K562 (cell line): ENCODE data around the gene ITPR1. TPM values are rescaled to one million over a fixed set of nuclear protein-coding genes. Genes with fewer than 3 reads are reported as not detected.

Experiments
- ATAC-seq: fragments of 200-7000 bp; cut with Tn5 transposase; 3 replicates; pipeline ENCODE4 v1.9.1; 2020; ENCODE audit warnings: moderate library complexity
- BruUV-seq: library from RNA; stranded (reverse); fragments of 400-500 nt; replicated peaks from 2 replicates; lab custom pipeline; 2021; lab: Mats Ljungman, UMichigan
- CTCF ChIA-PET: fragments of 300-600 bp; formaldehyde crosslinking; extraction: SDS; loops from one replicate; lab custom pipeline; 2021; ENCODE audit warnings: low intra/inter-chr PET ratio; lab: Yijun Ruan, JAX
- POLR2A ChIA-PET: fragments of 300-600, 350-650 bp; sonication (Branson Sonifier 250); formaldehyde crosslinking; extraction: SDS; loops from one replicate; lab custom pipeline; 2021; ENCODE audit warnings: antibody characterized with exemption, inconsistent platforms; lab: Yijun Ruan, JAX
- DNase-seq, 4 experiments: peaks; one replicate each; pipeline versions ENCODE4 v3.0.0 to v3.0.0-alpha.2; 2011 to 2018; ENCODE audit warnings: low spot score in 3 of 4, mixed read lengths in 3 of 4; ENCODE audit errors: extremely low read depth in 1 of 4
- FAIRE-seq: peaks from 2 replicates; lab custom pipeline; 2011; peaks lifted over from hg19 to GRCh38; lab: Jason Lieb, UNC
- H2AFZ ChIP-seq: 2 replicates; pipeline ENCODE4 v1.6.0; 2011; ENCODE audit warnings: low read depth, low read length, control low read depth, inconsistent platforms
- H3K27ac ChIP-seq: fragments of 200-600 bp; 3 replicates; pipeline ENCODE4 v1.8.0; 2011; ENCODE audit warnings: low read depth, mild to moderate bottlenecking, control low read depth, inconsistent platforms, low read length, moderate library complexity, mixed read lengths; ENCODE audit errors: extremely low read depth
- H3K27me3 ChIP-seq, 2 experiments: fragments of 300-600 bp in 1 of 2; 2 replicates in 1 of 2; 3 replicates in 1 of 2; pipeline versions ENCODE4 v1.6.0 to v1.8.0; 2011; ENCODE audit warnings: inconsistent platforms in 2 of 2, low read length in 2 of 2, mild to moderate bottlenecking in 1 of 2, mixed read lengths in 1 of 2, moderate library complexity in 1 of 2; ENCODE audit not compliant: control insufficient read depth in 2 of 2, insufficient read depth in 2 of 2
- H3K36me3 ChIP-seq: fragments of 300-600 bp; 3 replicates; pipeline ENCODE4 v1.8.0; 2011; ENCODE audit warnings: mild to moderate bottlenecking, low read length, inconsistent platforms; ENCODE audit not compliant: control insufficient read depth, insufficient read depth
- H3K4me1 ChIP-seq, 2 experiments: fragments of 200-600 bp in 1 of 2; replicated peaks in 1 of 2; 2 replicates in 1 of 2; 3 replicates in 1 of 2; pipeline versions ENCODE4 v1.5.1 to v1.8.0; 2011; ENCODE audit warnings: inconsistent platforms in 2 of 2, low read length in 2 of 2, mild to moderate bottlenecking in 1 of 2, mixed read lengths in 1 of 2, moderate library complexity in 1 of 2; ENCODE audit not compliant: control insufficient read depth in 2 of 2, insufficient read depth in 2 of 2
- H3K4me2 ChIP-seq: 2 replicates; pipeline ENCODE4 v1.6.1; 2011; ENCODE audit warnings: low read length, control low read depth, inconsistent platforms, mixed read lengths; ENCODE audit not compliant: insufficient read depth
- H3K4me3 ChIP-seq: fragments of 200-600 bp; sonication (generic), shearing (Covaris generic); 2 replicates; pipeline ENCODE4 v1.5.1; 2016; ENCODE audit warnings: control low read depth, inconsistent platforms
- H3K79me2 ChIP-seq: fragments of 200-600 bp; 3 replicates; pipeline ENCODE4 v1.8.0; 2011; ENCODE audit warnings: low read length, inconsistent platforms; ENCODE audit not compliant: control insufficient read depth, insufficient read depth
- H3K9ac ChIP-seq, 2 experiments: 2 replicates each; pipeline versions ENCODE4 v1.6.0 to v1.6.1; 2011; ENCODE audit warnings: low read depth in 2 of 2, low read length in 2 of 2, control low read depth in 1 of 2, inconsistent platforms in 1 of 2, mild to moderate bottlenecking in 1 of 2, mixed read lengths in 1 of 2; ENCODE audit not compliant: insufficient read depth in 1 of 2
- H3K9me1 ChIP-seq: one replicate; pipeline ENCODE4 v1.6.0; 2011; ENCODE audit warnings: inconsistent platforms, mild to moderate bottlenecking, low read length, moderate library complexity; ENCODE audit not compliant: control insufficient read depth, insufficient read depth
- H3K9me3 ChIP-seq: replicated peaks from 2 replicates; pipeline ENCODE4 v1.5.1; 2011; ENCODE audit warnings: low read depth, low read length, inconsistent platforms; ENCODE audit not compliant: control insufficient read depth, insufficient read depth
- H4K20me1 ChIP-seq: replicated peaks from 2 replicates; pipeline ENCODE4 v1.6.1; 2011; ENCODE audit warnings: low read length, inconsistent platforms, mixed read lengths; ENCODE audit not compliant: control insufficient read depth, insufficient read depth
- ATF2 ChIP-seq: sonication (generic); formaldehyde crosslinking; IDR thresholded peaks from 2 replicates; pipeline ENCODE4 v1.8.1; 2022; ENCODE audit warnings: missing genetic modification reagents
- CEBPB ChIP-seq: fragments of 450-650 bp; IDR thresholded peaks from 2 replicates; pipeline ENCODE4 v1.6.1; 2016; ENCODE audit warnings: missing genetic modification characterization, missing compliant biosample characterization
- ETS2 ChIP-seq: IDR thresholded peaks from 2 replicates; pipeline ENCODE4 v1.6.1; 2016; ENCODE audit warnings: borderline replicate concordance, missing genetic modification characterization, mild to moderate bottlenecking, moderate library complexity, missing compliant biosample characterization; ENCODE audit not compliant: poor library complexity, severe bottlenecking
- FOSL1 ChIP-seq: fragments of 200-800 bp; sonication (Bioruptor generic); conservative IDR thresholded peaks from 2 replicates; pipeline ENCODE4 v1.6.1; 2016; ENCODE audit warnings: missing genetic modification characterization, missing compliant biosample characterization
- NFIX ChIP-seq: fragments of 250-450 bp; sonication (Bioruptor Pico); IDR thresholded peaks from 2 replicates; pipeline ENCODE4 v1.4.0; 2020; ENCODE audit warnings: low read depth, mild to moderate bottlenecking, moderate library complexity
- PHF20 ChIP-seq: fragments of 450-650 bp; IDR thresholded peaks from 2 replicates; pipeline ENCODE4 v1.6.1; 2018; ENCODE audit not compliant: partially characterized antibody
- PHF21A ChIP-seq: fragments of 450-650 bp; IDR thresholded peaks from 2 replicates; pipeline ENCODE4 v1.6.1; 2017; ENCODE audit warnings: low read depth, borderline replicate concordance
- PURB ChIP-seq: sonication (generic); formaldehyde crosslinking; IDR thresholded peaks from 2 replicates; pipeline ENCODE4 v1.9.0; 2021; ENCODE audit warnings: low read depth, mild to moderate bottlenecking, missing genetic modification reagents
- RBM34 ChIP-seq: fragments of 200-400 bp; formaldehyde crosslinking; IDR thresholded peaks from 2 replicates; pipeline ENCODE4 v1.6.1; 2018; ENCODE audit warnings: low read length, borderline replicate concordance; ENCODE audit not compliant: insufficient read depth
- SOX6 ChIP-seq: fragments of 450-650 bp; IDR thresholded peaks from 2 replicates; pipeline ENCODE4 v1.6.1; 2014; ENCODE audit warnings: mild to moderate bottlenecking
- SREBF2 ChIP-seq: sonication (generic); formaldehyde crosslinking; IDR thresholded peaks from 2 replicates; pipeline ENCODE4 v1.4.0; 2020; ENCODE audit warnings: mild to moderate bottlenecking, missing genetic modification reagents
- TAL1 ChIP-seq: fragments of 450-650 bp; IDR thresholded peaks from 2 replicates; pipeline ENCODE4 v1.6.1; 2016; ENCODE audit warnings: mild to moderate bottlenecking
- VEZF1 ChIP-seq: fragments of 200-800 bp; sonication (Bioruptor generic); IDR thresholded peaks from 2 replicates; pipeline ENCODE4 v1.6.1; 2017; ENCODE audit warnings: missing genetic modification characterization, missing compliant biosample characterization
- ZNF23 ChIP-seq: fragments of 250-450 bp; sonication (Bioruptor Pico); IDR thresholded peaks from 2 replicates; pipeline ENCODE4 v1.4.0; 2020; ENCODE audit warnings: mild to moderate bottlenecking
- ZNF785 ChIP-seq: fragments of 250-450 bp; sonication (Bioruptor Pico); IDR thresholded peaks from 2 replicates; pipeline ENCODE4 v1.4.0; 2020; ENCODE audit warnings: mild to moderate bottlenecking
- WGBS: fragments of 100-300 bp; shearing (Covaris generic); methylation state at CpG from one replicate; pipeline ENCODE4 v1.1.6; 2016; ENCODE audit warnings: low coverage, mixed read lengths; ENCODE audit not compliant: insufficient coverage; ENCODE audit errors: missing lambda C conversion rate; 5-methylcytosine and 5-hydroxymethylcytosine counted together
- in situ Hi-C: fragments of 300-500 bp; cut with MboI; formaldehyde crosslinking; loops from 4 replicates; pipeline ENCODE4 v1.15.0; 2018; ENCODE audit warnings: inconsistent platforms, mixed read lengths
- intact Hi-C: fragments of 100-400 bp; cut with micrococcal nuclease; formaldehyde crosslinking; loops from 2 replicates; pipeline ENCODE4 v1.14.2; 2022
- polyA plus RNA-seq, 8 experiments: library from polyadenylated mRNA; depleted of rRNA in 4 of 8; stranded (reverse) in 5 of 8; unstranded in 3 of 8; fragments of >200 nt; fragmentation: Nextera tagmentation in 2 of 8; fragmentation: Illumina TruSeq in 1 of 8; extraction: Ambion mirVana in 2 of 8; extraction: Trizol in 1 of 8; gene quantifications; 2 replicates each; pipeline versions ENCODE4 v1.2.1 to v1.2.3, GENCODE V29; 2011 to 2014; ENCODE audit warnings: inconsistent platforms in 1 of 8, missing spikeins in 1 of 8
- total RNA-seq, 7 experiments: library from RNA; depleted of rRNA in 6 of 7; stranded (reverse); fragments of >200 nt in 6 of 7; fragmentation: Illumina TruSeq in 2 of 7; extraction: Trizol in 2 of 7; gene quantifications; 2 replicates each; pipeline versions ENCODE4 v1.2.1 to v1.2.3, GENCODE V29; 2011 to 2021; ENCODE audit warnings: low replicate concordance in 1 of 7

ITPR1 gene
- total and polyA plus RNA-seq, 9 of the 15 experiments (the other 6 are each of a cell fraction or from before 2014, with no cell fraction given), result 22.4 to 40.0 (median 27.4) TPM

- POLR2A ChIA-PET, result interaction anchor here (0.6 to 1.0 kb wide), 3 partner anchors 9 to 279 kb away, joined by 3 to 4 read pairs (median 3); no protein-coding TSS in a partner anchor
- Histone ChIP-seq H3K36me3 (peaks cover 5% of the 10 kb centered on the region; the same call in 1 of the 3 replicates), H3K9me1 (no peaks in the 10 kb centered on the region), H3K9ac (peak overlapping the region in 1 of 2 experiments; percentile 77; a peak in 2 of 4 replicates), H3K4me2 (no peak overlapping the region), H3K4me1 (no peaks in the 10 kb centered on the region), H3K79me2 (no peaks in the 10 kb centered on the region), H3K27me3 (no peaks in the 10 kb centered on the region), H2AFZ (no peak overlapping the region), H3K9me3 (peaks cover 3% of the 10 kb centered on the region; the same call in 1 of the 2 replicates), H3K4me3 (no peak overlapping the region), H3K27ac (no peak overlapping the region), H4K20me1 (no peaks in the 10 kb centered on the region)
- no TSS peak for BruUV-seq
- ATAC-seq (no peak), DNase-seq (no peak), FAIRE-seq (no peak)
- 80% methylated on average over 13 of the region's 13 CpGs for WGBS
- intact Hi-C loops, result loop anchor here (5.0 kb wide), 1 partner anchor 341 kb away; no protein-coding TSS in a partner anchor
- in situ Hi-C loops, result no loop called here
- TF ChIP-seq TAL1 (no peak), ZNF785 (no peak), SREBF2 (CRISPR knock-in tag) (no peak), NFIX (CRISPR knock-in tag) (no peak), ZNF23 (no peak), RBM34 (no peak), FOSL1 (no peak)
- CTCF ChIA-PET, result no interaction called here
Measured at GRCh38 chr3:4693620-4694019, 200.5 kb downstream of the ITPR1 start.

- Histone ChIP-seq H3K27me3 (no peaks in the 10 kb centered on the region), H3K79me2 (no peaks in the 10 kb centered on the region), H2AFZ (no peak overlapping the region), H3K4me2 (no peak overlapping the region), H3K36me3 (peaks cover 14% of the 10 kb centered on the region; the same call in 1 of the 3 replicates), H3K9me3 (no peaks in the 10 kb centered on the region), H3K4me1 (no peaks in the 10 kb centered on the region), H3K4me3 (no peak overlapping the region), H4K20me1 (no peaks in the 10 kb centered on the region), H3K9ac (no peak overlapping the region), H3K27ac (no peak overlapping the region), H3K9me1 (no peaks in the 10 kb centered on the region)
- WGBS, result 81% methylated on average over 2 of the region's 2 CpGs
- ChIA-PET CTCF (no interaction called here), POLR2A (interaction anchor here (1.1 kb wide), 2 partner anchors 9 to 14 kb away, joined by 3 to 4 read pairs; no protein-coding TSS in a partner anchor)
- intact Hi-C loops, result no loop called here
- in situ Hi-C loops, result no loop called here
- FAIRE-seq (no peak), ATAC-seq (no peak), DNase-seq (no peak)
- no TSS peak for BruUV-seq
- peak; percentile 68 for TF ChIP-seq CEBPB
- TF ChIP-seq PHF21A, result no peak
- TF ChIP-seq SOX6, result no peak
- TF ChIP-seq ATF2 (CRISPR knock-in tag), result no peak
- no peak for TF ChIP-seq PURB
- no peak for TF ChIP-seq ETS2
- no peak for TF ChIP-seq PHF20
- no peak for TF ChIP-seq VEZF1 (CRISPR knock-in tag)
Measured at GRCh38 chr3:4695846-4696245, 202.7 kb downstream of the ITPR1 start.
